Cerebellar cortex (tissue), 1 donor: ENCODE data around the gene STAM2.

ENCODE experiments used
- DNase-seq: peaks from one replicate; pipeline ENCODE4 v3.0.0-alpha.2; 2015; ENCODE audit warnings: low spot score

The STAM2 gene

DNA sequence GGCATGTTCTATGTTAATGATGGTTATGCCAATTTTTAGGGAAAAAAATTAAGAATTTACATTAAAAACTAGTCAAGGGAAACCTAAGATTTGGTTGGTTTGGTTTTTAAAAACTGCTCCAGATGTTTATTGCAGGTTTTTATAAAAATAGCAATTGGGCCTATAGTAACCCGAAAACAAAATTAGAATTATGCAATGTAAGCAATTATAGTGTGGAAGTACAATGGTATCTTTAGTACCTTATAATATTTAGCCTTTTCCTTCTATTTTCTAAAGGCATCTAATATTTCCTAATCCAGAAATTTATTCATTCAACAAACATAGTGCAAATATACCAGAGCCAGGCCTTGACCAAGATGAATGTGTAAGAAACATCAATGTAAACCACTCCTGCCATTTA is 104.0 kb downstream of the STAM2 start:
- DNase-seq = no peak

DNA sequence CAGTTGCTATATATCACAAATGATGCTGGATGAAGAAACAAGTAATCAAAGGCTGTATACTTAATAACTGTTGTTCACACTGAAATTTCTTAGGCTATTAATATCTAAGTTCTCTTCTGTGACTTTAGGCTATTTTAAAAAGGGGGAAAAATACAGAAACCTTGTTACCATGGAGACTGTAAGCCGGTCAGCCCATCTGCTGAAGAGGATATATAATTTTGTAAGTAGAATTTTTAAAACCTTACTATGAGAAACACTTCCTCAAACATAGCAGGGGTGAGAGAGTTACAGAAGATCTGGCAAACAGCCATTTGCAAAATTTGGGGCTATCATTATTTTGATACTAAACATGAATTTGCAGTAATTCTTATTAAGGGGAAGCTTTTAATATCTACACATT is 104.5 kb downstream of the STAM2 start:
- DNase-seq = no peak

DNA sequence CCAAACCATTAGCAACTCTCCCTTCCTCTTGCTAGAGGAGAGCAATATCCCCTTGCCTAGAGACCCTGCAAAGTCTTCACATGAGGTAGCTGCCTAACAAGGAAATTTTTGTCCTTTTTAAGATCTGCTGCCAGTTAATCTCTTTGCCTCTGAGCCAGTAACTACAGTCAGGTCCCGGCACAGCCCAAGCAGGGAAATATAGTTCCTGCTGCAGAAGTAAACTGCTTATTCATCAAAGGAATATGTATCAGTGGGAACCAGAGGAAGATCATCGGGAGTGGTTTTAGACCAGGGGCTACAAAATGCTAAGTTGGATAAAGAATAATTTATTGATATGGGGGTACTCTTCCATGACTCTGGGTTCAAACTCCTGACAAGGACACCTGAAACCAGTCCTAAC is 107.3 kb downstream of the STAM2 start:
- DNase-seq = no peak

DNA sequence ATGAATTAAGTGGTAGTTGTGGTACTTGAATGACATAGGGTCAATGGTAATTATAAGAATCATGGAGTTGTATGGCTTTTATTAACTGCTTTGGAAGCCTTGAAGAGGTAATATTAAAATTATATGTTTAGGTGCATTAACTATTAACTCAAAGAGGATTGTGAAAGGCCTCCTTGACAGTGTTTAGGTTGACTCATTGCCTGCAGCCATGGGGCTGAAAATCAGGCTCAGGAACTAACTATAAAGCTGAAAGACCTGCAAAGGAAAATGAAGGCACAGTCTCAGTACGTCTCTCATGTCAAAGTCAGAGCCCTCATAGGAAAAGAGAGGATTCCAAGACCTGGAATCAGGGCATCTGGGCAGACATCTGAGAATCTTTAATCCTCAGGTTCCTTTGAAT is 107.7 kb downstream of the STAM2 start:
- no peak for DNase-seq
